GM21723 (cell line): ENCODE data around the gene TBCB.
"Not testable (repeated sequence)": the region's sequence is repeated elsewhere in the genome, so short reads cannot be mapped to it uniquely, and the experiment has no call there.

Source experiments
- ATAC-seq: cut with Tn5 transposase; IDR thresholded peaks from one replicate; pipeline ENCODE4 v1.9.1; 2021; ENCODE audit warnings: mild to moderate bottlenecking, moderate library complexity; ENCODE audit not compliant: unreplicated experiment

The TBCB gene

GRCh38 chr19:36134867-36135266, 19.6 kb downstream of the TBCB start:
- not testable (repeated sequence) for ATAC-seq

- no peak for ATAC-seq
Measured at GRCh38 chr19:36136964-36137686, 21.9 kb downstream of the TBCB start.

DNA sequence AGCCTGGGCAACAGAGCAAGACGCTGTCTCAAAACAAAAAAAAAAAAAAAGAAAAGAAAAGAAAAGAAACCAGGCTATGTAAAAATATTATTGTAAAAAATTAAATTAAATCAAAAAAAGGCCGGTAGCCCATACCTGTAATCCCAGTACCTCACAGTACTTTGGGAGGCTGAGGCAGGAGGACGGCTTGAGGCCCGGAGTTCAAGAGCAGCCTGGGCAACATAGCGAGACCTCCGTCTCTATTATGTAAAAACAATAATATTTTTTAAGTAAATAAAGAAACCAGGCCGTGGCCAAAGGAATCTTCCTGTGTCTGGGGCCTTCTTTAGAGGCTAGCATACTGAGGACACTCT, 23.8 kb downstream of the TBCB start:
- ATAC-seq, result no peak

GRCh38 chr19:36139473-36140303, 24.4 kb downstream of the TBCB start, which contains the start of gene CAPNS1:
CAPNS1 (plus strand) TSS chr19:36140066; CDS start chr19:36141012, 946 bp downstream.
- peak; percentile 78 for ATAC-seq

- peak; percentile 15 for ATAC-seq
Measured at GRCh38 chr19:36140304-36141038, 25.2 kb downstream of the TBCB start.

GRCh38 chr19:36141039-36141927, 26.0 kb downstream of the TBCB start:
- ATAC-seq, result peak; percentile 41

DNA sequence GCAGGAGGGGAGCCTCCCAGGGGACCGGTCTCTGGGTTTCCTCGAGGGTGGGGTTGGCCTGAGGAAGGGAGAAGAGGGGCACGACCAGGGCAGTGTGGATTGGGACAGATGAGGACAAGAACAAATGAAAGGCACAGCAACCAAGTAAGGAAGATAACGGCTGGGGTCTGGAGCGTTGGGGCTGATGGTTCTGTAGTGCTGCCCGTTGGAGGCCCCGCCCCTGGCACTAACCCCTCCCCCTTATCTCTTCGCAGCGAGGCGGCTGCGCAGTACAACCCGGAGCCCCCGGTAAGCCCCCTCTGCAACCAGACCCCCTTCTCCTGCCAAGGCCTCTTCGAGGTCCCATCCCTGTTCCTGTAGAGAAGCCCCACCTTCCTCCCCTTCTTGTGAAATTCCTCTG, 26.8 kb downstream of the TBCB start:
- no peak for ATAC-seq

GRCh38 chr19:36142496-36142895, 27.2 kb downstream of the TBCB start:
- no peak for ATAC-seq

DNA sequence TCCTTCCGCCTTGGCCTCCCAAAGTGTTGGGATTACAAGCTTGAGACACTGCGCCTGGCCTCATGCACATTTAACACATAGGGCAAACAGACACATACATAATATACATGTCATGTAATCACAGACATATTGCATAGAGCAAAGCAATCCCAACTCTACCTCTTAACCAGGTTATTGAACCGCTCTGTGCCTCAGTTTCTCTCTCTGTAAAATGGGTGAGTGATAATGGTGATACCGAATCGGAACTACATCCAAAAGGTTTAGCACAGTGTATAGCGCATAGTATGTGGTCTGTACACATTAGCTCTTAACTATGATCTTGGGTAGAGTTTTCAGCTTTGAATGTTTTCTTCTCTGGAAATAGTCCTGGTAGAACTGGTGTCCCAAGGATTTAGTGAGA, 29.4 kb downstream of the TBCB start:
- no peak for ATAC-seq

DNA sequence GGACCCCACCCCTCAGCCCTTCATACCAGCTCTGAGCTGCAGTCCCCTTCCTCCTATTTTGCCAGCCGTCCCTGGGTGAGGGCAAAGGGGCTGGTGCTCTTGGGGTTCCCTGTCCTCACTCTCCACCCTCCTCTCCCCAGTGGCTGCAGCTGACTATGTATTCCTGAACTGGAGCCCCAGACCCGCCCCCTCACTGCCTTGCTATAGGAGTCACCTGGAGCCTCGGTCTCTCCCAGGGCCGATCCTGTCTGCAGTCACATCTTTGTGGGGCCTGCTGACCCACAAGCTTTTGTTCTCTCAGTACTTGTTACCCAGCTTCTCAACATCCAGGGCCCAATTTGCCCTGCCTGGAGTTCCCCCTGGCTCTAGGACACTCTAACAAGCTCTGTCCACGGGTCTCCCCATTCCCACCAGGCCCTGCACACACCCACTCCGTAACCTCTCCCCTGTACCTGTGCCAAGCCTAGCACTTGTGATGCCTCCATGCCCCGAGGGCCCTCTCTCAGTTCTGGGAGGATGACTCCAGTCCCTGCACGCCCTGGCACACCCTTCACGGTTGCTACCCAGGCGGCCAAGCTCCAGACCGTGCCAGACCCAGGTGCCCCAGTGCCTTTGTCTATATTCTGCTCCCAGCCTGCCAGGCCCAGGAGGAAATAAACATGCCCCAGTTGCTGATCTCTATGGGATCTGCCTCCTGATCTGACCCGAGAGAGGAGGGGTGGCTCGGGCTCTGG, 34.6 kb downstream of the TBCB start:
- ATAC-seq, result no peak

- no peak for ATAC-seq
Measured at GRCh38 chr19:36150586-36150985, 35.3 kb downstream of the TBCB start.

- no peak for ATAC-seq
Measured at GRCh38 chr19:36151144-36152018, 36.1 kb downstream of the TBCB start.

- ATAC-seq, result no peak
Measured at GRCh38 chr19:36152019-36152351, 36.7 kb downstream of the TBCB start.

DNA sequence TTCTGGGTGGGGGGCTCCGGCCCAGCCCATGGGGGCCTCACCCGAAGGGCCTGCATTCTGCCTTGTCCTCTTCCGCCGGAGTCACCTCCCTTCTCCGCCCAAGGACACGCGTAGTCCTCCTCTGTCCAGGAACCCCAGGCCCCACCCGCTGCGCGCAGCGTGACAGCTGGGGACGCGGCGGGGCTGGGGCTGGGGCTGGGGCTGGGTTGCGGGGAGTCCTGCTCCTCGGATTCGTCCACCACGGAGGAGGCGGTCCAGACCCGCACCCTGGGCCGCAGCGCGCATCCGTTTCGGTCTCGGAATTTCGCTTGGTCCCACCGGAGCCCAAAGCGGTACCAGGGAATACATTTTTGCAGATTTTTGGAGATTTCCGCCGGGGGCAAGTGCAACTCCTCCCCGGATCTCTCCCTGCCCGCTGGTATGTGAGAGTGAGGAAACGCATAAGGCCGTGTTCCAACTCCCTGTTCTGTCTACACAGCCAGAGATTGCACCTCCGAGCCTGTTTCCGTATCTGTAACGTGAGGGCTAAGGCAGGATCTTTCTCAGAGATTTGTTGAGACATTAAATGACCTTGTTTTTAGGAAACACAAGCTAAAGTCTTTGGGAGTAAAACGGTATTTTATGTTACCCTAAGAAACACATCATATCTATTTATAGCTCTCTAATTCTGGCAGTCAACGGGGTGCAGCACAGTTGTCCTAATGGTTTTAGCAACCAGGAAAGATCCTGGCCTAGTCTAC, 37.3 kb downstream of the TBCB start, which contains the start of gene COX7A1:
Gene COX7A1 (minus strand): TSS at position 96 of the 740 bp plus-strand sequence. CDS start 40 bp downstream, at position 56.
- ATAC-seq, result no peak

DNA sequence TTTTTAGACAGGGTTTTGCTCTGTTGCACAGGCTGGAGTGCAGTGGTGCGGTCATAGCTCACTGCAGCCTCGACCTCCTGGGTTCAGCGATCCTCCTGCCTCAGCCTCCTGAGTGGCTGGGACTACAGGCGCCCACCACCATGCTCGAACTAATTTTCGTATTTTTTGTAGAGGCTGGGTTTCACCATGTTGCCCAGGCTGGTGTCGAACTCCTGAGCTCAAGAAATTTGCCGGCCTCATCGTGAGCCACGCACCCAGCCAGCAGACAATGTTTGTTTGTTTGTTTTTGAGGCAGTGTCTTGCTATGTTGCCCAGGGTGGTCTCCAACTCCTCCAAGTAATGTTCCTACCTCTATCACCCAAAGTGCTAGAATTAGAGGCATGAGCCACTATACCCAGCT, 37.9 kb downstream of the TBCB start:
- ATAC-seq, result no peak

GRCh38 chr19:36160821-36161596, 45.7 kb downstream of the TBCB start:
- ATAC-seq, result no peak

GRCh38 chr19:36163813-36164212, 48.5 kb downstream of the TBCB start:
- no peak for ATAC-seq
